ENCODE measurements around the gene MSS51. TPM values are rescaled to one million over a fixed set of nuclear protein-coding genes. Genes with fewer than 3 reads are reported as not detected.

Gene MSS51
- total and polyA plus RNA-seq, 2 donors (not counting 3 experiments of a cell fraction or from before 2014, with no cell fraction given): 1.8 to 3.5 TPM

DNA sequence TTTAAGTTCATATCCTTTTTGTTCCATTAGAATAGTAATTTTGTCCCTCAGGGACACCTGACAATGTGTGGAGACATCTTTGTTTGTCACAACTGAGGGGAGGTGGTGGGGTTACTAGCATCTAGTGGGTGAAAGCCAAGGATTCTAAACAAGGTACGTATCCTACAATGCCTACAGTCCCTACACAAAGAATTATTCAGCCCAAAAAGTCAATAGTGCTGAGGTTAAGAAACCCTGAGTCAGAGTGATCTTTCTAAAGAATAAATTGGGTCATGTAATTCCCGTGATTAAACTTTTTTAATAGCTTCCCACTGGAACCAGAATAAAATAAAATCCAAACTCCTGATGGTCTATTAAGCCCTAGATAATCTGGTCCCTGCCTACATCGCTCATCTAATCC, 16.8 kb downstream of the MSS51 start:
- Histone ChIP-seq H3K4me2 (ENCODE audit: insufficient read depth, low read length) (no peak overlapping the region), H3K27me3 (ENCODE audit: control insufficient read depth in 2 of 2, insufficient read depth in 2 of 2, low read length in 2 of 2) (peaks cover 0 to 5% of the 10 kb centered on the region in 2 experiments), H2AFZ (ENCODE audit: low read depth, low read length) (no peak overlapping the region), H3K9me3 (replicated peaks; ENCODE audit: control insufficient read depth, insufficient read depth, low read length) (no peaks in the 10 kb centered on the region), H3K9me1 (replicated peaks; ENCODE audit: control insufficient read depth, extremely low read depth, insufficient read depth, low read length) (no peaks in the 10 kb centered on the region), H3K36me3 (ENCODE audit: control insufficient read depth in 2 of 2, extremely low read depth in 1 of 2, insufficient read depth in 2 of 2, low read length in 2 of 2) (no peaks in the 10 kb centered on the region), H3K27ac (ENCODE audit: insufficient read depth, low read depth, low read length) (no peak overlapping the region), H3K4me1 (ENCODE audit: control insufficient read depth, extremely low read depth, insufficient read depth, low read length) (peaks cover 11% of the 10 kb centered on the region), H3K9ac (replicated peaks; ENCODE audit: extremely low read depth, insufficient read depth, low read length) (no peak overlapping the region), H3K79me2 (ENCODE audit: control insufficient read depth, insufficient read depth, low read length) (peaks cover 15% of the 10 kb centered on the region), H4K20me1 (replicated peaks; ENCODE audit: control insufficient read depth, extremely low read depth, insufficient read depth, low read length) (no peaks in the 10 kb centered on the region), H3K4me3 (replicated peaks in 1 of 3; ENCODE audit: insufficient read depth in 1 of 3, low read depth in 1 of 3, low read length in 3 of 3) (no peak overlapping the region)
- ChIA-PET POLR2A (interaction anchor here (0.6 kb wide), 1 partner anchor 78 kb away, joined by 3 read pairs; no protein-coding TSS in a partner anchor), CTCF (no interaction called here)
- no TSS peak for BruUV-seq (replicated peaks)
- DNase-seq (ENCODE audit: low read depth, low spot score) (no peak), FAIRE-seq (no peak)
- intact Hi-C loops (cut with micrococcal nuclease): no loop called here
- dilution Hi-C loops (cut with MboI; ENCODE audit: extremely low pct_ligation_motif_present, low sequenced_read_pairs): no loop called here
- TF ChIP-seq FOS (IDR thresholded peaks at IDR 0.05; ENCODE audit: borderline replicate concordance, insufficient read depth, low read length) (no peak), MYC (IDR thresholded peaks at IDR 0.05; ENCODE audit: low read depth, low read length) (no peak)
- TF ChIP-seq, protein P1, sequence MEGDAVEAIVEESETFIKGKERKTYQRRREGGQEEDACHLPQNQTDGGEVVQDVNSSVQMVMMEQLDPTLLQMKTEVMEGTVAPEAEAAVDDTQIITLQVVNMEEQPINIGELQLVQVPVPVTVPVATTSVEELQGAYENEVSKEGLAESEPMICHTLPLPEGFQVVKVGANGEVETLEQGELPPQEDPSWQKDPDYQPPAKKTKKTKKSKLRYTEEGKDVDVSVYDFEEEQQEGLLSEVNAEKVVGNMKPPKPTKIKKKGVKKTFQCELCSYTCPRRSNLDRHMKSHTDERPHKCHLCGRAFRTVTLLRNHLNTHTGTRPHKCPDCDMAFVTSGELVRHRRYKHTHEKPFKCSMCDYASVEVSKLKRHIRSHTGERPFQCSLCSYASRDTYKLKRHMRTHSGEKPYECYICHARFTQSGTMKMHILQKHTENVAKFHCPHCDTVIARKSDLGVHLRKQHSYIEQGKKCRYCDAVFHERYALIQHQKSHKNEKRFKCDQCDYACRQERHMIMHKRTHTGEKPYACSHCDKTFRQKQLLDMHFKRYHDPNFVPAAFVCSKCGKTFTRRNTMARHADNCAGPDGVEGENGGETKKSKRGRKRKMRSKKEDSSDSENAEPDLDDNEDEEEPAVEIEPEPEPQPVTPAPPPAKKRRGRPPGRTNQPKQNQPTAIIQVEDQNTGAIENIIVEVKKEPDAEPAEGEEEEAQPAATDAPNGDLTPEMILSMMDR (IDR thresholded peaks at IDR 0.05; ENCODE audit: extremely low read depth in 1 of 2, insufficient read depth in 1 of 2, low read depth in 1 of 2, low read length in 2 of 2): no peak

DNA sequence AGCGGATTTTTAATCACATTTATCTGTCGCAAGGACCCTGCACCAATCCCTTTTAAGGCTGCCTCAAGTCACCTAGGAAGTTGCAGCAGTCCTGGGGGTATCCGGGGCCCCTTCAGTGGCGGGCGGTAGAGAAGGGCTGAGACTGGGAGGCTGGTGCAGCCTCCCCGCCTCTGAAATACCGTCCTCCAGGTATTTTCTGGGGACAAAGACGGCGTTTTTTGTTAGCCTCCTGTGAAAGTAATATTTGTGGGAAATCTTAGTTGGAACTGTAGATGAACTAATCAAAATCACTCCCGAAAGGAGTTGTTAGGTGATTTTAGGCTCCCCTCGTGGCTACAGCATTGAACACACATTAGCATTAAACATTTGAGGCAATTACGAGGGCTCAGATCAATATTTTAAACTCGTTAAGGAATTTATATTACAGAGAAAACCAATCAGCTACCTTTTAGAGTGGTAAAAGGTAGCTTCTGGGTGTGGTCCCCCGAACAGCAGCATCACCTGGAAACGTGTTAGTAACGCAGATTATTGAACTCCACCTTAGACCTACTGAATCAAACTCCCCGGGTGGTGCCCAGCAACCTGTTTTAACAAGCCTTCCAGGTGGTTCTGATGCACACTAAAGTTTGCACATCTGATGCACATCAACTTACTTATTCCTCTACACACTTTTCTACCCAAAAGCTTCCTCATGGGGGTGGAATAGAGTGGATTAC, 19.0 kb downstream of the MSS51 start:
- H3K9me3 ChIP-seq (replicated peaks; ENCODE audit: control insufficient read depth, insufficient read depth, low read length): no peaks in the 10 kb centered on the region
- ChIA-PET CTCF (no interaction called here), POLR2A (no interaction called here)
- H2AFZ ChIP-seq (ENCODE audit: low read depth, low read length): peak overlapping the region; percentile 96
- H3K27ac ChIP-seq (ENCODE audit: insufficient read depth, low read depth, low read length): no peak overlapping the region
- H3K4me3 ChIP-seq (replicated peaks in 1 of 3; ENCODE audit: insufficient read depth in 1 of 3, low read depth in 1 of 3, low read length in 3 of 3): peak overlapping the region; percentile 45 to 85 (median 66)
- TF ChIP-seq POLR2A (IDR thresholded peaks at IDR 0.05; ENCODE audit: low read depth, low read length) (no peak), POLR2AphosphoS5 (IDR thresholded peaks at IDR 0.05; ENCODE audit: insufficient read depth, low read depth, low read length) (no peak), EZH2 (IDR thresholded peaks at IDR 0.05; ENCODE audit: borderline replicate concordance, low read depth, low read length, severe bottlenecking) (no peak), JUN (IDR thresholded peaks at IDR 0.05; ENCODE audit: borderline replicate concordance, insufficient read depth, insufficient read length, low read depth) (no peak), MYC (IDR thresholded peaks at IDR 0.05; ENCODE audit: low read depth, low read length) (no peak), GATA2 (IDR thresholded peaks at IDR 0.05; ENCODE audit: insufficient read depth, insufficient read length, low read depth, low read length) (no peak)
- TF ChIP-seq, protein P1 (IDR thresholded peaks at IDR 0.05; ENCODE audit: extremely low read depth in 1 of 2, insufficient read depth in 1 of 2, low read depth in 1 of 2, low read length in 2 of 2): no peak
- TF ChIP-seq, protein P2, sequence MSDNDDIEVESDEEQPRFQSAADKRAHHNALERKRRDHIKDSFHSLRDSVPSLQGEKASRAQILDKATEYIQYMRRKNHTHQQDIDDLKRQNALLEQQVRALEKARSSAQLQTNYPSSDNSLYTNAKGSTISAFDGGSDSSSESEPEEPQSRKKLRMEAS (IDR thresholded peaks at IDR 0.05; ENCODE audit: insufficient read depth, insufficient read length): no peak
- H3K9me1 ChIP-seq (replicated peaks; ENCODE audit: control insufficient read depth, extremely low read depth, insufficient read depth, low read length): no peaks in the 10 kb centered on the region
- H3K36me3 ChIP-seq (ENCODE audit: control insufficient read depth in 2 of 2, extremely low read depth in 1 of 2, insufficient read depth in 2 of 2, low read length in 2 of 2): no peaks in the 10 kb centered on the region
- intact Hi-C loops (cut with micrococcal nuclease): no loop called here
- no peaks in the 10 kb centered on the region for H4K20me1 ChIP-seq (replicated peaks; ENCODE audit: control insufficient read depth, extremely low read depth, insufficient read depth, low read length)
- H3K4me2 ChIP-seq (ENCODE audit: insufficient read depth, low read length): peak overlapping the region; percentile 99
- no peak for DNase-seq (ENCODE audit: low read depth, low spot score)
- peaks cover 0 to 5% of the 10 kb centered on the region in 2 experiments for H3K27me3 ChIP-seq (ENCODE audit: control insufficient read depth in 2 of 2, insufficient read depth in 2 of 2, low read length in 2 of 2)
- H3K4me1 ChIP-seq (ENCODE audit: control insufficient read depth, extremely low read depth, insufficient read depth, low read length): peaks cover 11% of the 10 kb centered on the region
- dilution Hi-C loops (cut with MboI; ENCODE audit: extremely low pct_ligation_motif_present, low sequenced_read_pairs): no loop called here
- no peak for FAIRE-seq
- BruUV-seq (replicated peaks): no TSS peak
- peak overlapping the region; percentile 90 for H3K9ac ChIP-seq (replicated peaks; ENCODE audit: extremely low read depth, insufficient read depth, low read length)
- H3K79me2 ChIP-seq (ENCODE audit: control insufficient read depth, insufficient read depth, low read length): peaks cover 37% of the 10 kb centered on the region
